ENCODE measurements around the gene NGEF. TPM values are rescaled to one million over a fixed set of nuclear protein-coding genes. Genes with fewer than 3 reads are reported as not detected.

The NGEF gene
- polyA plus RNA-seq, 1 of the 3 experiments (the other 2 are of a cell fraction): 1.4 TPM

DNA sequence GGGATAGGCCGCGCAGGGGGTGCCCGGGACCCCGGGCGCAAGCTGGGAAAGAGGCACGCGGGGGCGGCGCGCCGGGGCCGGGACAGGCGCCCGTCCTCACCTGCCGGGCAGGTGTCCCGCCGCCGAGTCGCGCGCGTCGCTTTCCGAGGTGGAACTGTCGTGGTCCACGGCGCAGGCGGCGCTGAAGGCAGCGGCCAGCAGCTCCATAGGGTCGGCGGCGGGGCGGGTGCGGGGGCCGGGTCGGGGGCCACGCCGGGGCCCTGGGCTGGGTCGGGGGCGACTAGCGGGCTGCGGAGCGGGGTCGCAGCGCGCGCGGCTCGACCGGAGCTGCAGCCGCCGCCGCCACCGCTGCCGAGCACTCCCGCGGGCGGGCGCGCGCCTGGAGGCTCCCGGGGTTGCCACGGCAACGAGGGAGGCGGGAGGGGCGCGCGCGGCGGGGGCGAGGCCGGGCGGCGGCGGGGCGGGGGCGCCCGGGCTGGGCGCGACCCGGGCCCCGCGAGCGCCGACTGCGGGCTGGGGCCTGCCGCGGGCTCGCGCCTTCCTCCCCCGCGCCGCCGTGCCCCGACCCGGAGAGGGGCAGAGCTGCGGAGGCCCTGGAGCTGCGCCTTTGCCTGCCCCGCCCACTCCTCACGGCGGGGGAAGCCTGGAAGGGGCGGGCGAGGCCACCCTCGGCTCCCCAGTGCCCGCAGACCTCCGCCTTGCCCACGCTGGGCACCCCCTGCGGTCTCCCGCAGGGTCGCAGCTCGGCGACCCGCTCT, 85.1 kb downstream of the NGEF start:
- Histone ChIP-seq H3K4me2 (peak overlapping the region; percentile 33; the same call in 1 of the 2 replicates), H3K9ac (no peak overlapping the region), H4K20me1 (ENCODE audit: insufficient read depth) (no peaks in the 10 kb centered on the region), H3K9me3 (no peaks in the 10 kb centered on the region), H3K36me3 (replicated peaks in 1 of 2; ENCODE audit: control insufficient read depth in 1 of 2, insufficient read depth in 2 of 2, low read length in 1 of 2) (no peaks in the 10 kb centered on the region), H3K4me1 (ENCODE audit: control insufficient read depth in 1 of 2, insufficient read depth in 2 of 2, low read depth in 1 of 2, low read length in 1 of 2) (no peaks in the 10 kb centered on the region; a peak in 1 of 4 replicates), H3K27me3 (ENCODE audit: insufficient read depth) (peaks cover 33% of the 10 kb centered on the region), H3K9me2 (no peaks in the 10 kb centered on the region), H3K27ac (ENCODE audit: low read depth in 2 of 2, low read length in 1 of 2) (no peak overlapping the region), H3K4me3 (ENCODE audit: low read depth in 2 of 2, low read length in 1 of 2) (peak overlapping the region in 1 of 2 experiments; percentile 34; a peak in 2 of 4 replicates), H3K79me2 (ENCODE audit: insufficient read depth) (no peaks in the 10 kb centered on the region), H3F3A (replicated peaks; ENCODE audit: insufficient read depth) (no peaks in the 10 kb centered on the region), H2AFZ (ENCODE audit: low read depth) (no peak overlapping the region)
- CTCF ChIA-PET: interaction anchor here (0.7 to 1.4 kb wide), 3 partner anchors 10 to 101 kb away, joined by 3 to 4 read pairs (median 3); no protein-coding TSS in a partner anchor
- 5% methylated on average over 8 of the region's 114 CpGs for WGBS (ENCODE audit: low lambda C conversion rate)
- no peak for TF ChIP-seq CHD2 (IDR thresholded peaks at IDR 0.05; ENCODE audit: low read length, partially characterized antibody)
- no peak for TF ChIP-seq EZH2phosphoT487 (IDR thresholded peaks at IDR 0.05; ENCODE audit: borderline replicate concordance, low read depth)
- TF ChIP-seq, protein P1, sequence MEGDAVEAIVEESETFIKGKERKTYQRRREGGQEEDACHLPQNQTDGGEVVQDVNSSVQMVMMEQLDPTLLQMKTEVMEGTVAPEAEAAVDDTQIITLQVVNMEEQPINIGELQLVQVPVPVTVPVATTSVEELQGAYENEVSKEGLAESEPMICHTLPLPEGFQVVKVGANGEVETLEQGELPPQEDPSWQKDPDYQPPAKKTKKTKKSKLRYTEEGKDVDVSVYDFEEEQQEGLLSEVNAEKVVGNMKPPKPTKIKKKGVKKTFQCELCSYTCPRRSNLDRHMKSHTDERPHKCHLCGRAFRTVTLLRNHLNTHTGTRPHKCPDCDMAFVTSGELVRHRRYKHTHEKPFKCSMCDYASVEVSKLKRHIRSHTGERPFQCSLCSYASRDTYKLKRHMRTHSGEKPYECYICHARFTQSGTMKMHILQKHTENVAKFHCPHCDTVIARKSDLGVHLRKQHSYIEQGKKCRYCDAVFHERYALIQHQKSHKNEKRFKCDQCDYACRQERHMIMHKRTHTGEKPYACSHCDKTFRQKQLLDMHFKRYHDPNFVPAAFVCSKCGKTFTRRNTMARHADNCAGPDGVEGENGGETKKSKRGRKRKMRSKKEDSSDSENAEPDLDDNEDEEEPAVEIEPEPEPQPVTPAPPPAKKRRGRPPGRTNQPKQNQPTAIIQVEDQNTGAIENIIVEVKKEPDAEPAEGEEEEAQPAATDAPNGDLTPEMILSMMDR (IDR thresholded peaks at IDR 0.05): no peak
- TF ChIP-seq NRF1 (IDR thresholded peaks at IDR 0.05; ENCODE audit: low read depth, low read length): no peak
- TF ChIP-seq, protein P2, sequence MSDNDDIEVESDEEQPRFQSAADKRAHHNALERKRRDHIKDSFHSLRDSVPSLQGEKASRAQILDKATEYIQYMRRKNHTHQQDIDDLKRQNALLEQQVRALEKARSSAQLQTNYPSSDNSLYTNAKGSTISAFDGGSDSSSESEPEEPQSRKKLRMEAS (IDR thresholded peaks at IDR 0.05; ENCODE audit: low read depth): no peak
- TF ChIP-seq, protein P3, sequence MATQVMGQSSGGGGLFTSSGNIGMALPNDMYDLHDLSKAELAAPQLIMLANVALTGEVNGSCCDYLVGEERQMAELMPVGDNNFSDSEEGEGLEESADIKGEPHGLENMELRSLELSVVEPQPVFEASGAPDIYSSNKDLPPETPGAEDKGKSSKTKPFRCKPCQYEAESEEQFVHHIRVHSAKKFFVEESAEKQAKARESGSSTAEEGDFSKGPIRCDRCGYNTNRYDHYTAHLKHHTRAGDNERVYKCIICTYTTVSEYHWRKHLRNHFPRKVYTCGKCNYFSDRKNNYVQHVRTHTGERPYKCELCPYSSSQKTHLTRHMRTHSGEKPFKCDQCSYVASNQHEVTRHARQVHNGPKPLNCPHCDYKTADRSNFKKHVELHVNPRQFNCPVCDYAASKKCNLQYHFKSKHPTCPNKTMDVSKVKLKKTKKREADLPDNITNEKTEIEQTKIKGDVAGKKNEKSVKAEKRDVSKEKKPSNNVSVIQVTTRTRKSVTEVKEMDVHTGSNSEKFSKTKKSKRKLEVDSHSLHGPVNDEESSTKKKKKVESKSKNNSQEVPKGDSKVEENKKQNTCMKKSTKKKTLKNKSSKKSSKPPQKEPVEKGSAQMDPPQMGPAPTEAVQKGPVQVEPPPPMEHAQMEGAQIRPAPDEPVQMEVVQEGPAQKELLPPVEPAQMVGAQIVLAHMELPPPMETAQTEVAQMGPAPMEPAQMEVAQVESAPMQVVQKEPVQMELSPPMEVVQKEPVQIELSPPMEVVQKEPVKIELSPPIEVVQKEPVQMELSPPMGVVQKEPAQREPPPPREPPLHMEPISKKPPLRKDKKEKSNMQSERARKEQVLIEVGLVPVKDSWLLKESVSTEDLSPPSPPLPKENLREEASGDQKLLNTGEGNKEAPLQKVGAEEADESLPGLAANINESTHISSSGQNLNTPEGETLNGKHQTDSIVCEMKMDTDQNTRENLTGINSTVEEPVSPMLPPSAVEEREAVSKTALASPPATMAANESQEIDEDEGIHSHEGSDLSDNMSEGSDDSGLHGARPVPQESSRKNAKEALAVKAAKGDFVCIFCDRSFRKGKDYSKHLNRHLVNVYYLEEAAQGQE (IDR thresholded peaks at IDR 0.05; ENCODE audit: low read depth, low read length): no peak
- TF ChIP-seq GABPA (IDR thresholded peaks at IDR 0.05; ENCODE audit: low read depth): no peak
- TF ChIP-seq YY1 (IDR thresholded peaks at IDR 0.05; ENCODE audit: low read depth): no peak
- TF ChIP-seq TCF12 (IDR thresholded peaks at IDR 0.05): no peak
- TF ChIP-seq MEF2A (IDR thresholded peaks at IDR 0.05; ENCODE audit: borderline replicate concordance, low read depth): no peak
- TF ChIP-seq GATA2 (CRISPR knock-in tag; IDR thresholded peaks at IDR 0.05): no peak
- TF ChIP-seq, protein P4, sequence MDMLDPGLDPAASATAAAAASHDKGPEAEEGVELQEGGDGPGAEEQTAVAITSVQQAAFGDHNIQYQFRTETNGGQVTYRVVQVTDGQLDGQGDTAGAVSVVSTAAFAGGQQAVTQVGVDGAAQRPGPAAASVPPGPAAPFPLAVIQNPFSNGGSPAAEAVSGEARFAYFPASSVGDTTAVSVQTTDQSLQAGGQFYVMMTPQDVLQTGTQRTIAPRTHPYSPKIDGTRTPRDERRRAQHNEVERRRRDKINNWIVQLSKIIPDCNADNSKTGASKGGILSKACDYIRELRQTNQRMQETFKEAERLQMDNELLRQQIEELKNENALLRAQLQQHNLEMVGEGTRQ (IDR thresholded peaks at IDR 0.05; ENCODE audit: borderline replicate concordance, low read depth, low read length): no peak
- TF ChIP-seq SIN3A (IDR thresholded peaks at IDR 0.05; ENCODE audit: borderline replicate concordance, low read depth, low read length): no peak
- no peak for TF ChIP-seq TAF1 (IDR thresholded peaks at IDR 0.05; ENCODE audit: borderline replicate concordance, low read depth, low read length)
- TF ChIP-seq SMC3 (IDR thresholded peaks at IDR 0.05; ENCODE audit: low read depth, low read length): no peak
- no peak for TF ChIP-seq NFIC (IDR thresholded peaks at IDR 0.05; ENCODE audit: borderline replicate concordance)
- peak; percentile 84 for DNase-seq
- POLR2A ChIA-PET: no interaction called here
